NCI-H524 (cell line): Measurements from ENCODE around the gene GMNN.
A peak's percentile ranks its signal among the peaks of the same experiment; 100 is the strongest.
"Not testable (repeated sequence)": the region's sequence is repeated elsewhere in the genome, so short reads cannot be mapped to it uniquely, and the experiment has no call there.

Source experiments
- DNase-seq, 2 experiments: peaks; one replicate each; lab custom pipeline; 2025; lab: John Stamatoyannopoulos, UW

Gene GMNN

DNA sequence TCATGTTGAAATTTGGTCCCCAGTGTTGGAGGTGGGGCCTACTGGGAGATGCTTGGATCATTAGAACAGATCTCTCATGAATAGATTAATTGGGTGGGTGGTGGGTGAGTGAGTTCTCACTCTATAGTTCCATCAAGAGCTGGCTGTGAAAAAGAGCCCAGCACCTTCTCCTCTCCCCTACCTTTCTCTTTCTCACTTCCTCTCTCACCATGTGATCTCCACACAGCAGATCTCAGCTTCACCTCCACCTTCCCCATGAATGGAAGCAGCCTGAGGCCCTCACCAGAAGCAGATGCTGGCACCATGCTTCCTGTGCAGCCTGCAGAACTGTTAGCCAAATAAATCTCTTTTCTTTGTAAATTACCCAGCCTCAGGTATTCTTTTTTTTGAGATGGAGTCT, 12.9 kb upstream of the GMNN start:
- DNase-seq: no peak

DNA sequence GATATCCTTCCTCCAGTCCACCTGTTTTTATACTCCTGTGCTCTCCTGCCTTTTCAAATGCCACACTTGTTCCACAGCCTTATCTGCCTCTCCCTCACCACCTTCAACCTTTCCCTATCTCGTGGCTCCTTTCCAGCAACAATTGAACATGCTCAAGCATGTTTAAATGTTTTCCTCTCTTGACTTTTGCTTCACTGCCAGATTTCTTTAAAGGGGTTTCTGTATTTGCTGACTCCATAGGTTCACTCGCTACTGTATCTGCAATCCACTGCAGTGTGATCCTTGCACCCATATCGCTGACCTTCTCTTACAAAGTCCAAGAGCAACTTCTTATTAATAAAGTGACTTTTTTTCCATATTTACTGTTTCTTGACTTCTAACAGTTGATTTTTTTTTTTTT, 11.2 kb upstream of the GMNN start:
- no peak for DNase-seq

GRCh38 chr6:24764833-24765828, 9.6 kb upstream of the GMNN start:
- not testable (repeated sequence) for DNase-seq

DNA sequence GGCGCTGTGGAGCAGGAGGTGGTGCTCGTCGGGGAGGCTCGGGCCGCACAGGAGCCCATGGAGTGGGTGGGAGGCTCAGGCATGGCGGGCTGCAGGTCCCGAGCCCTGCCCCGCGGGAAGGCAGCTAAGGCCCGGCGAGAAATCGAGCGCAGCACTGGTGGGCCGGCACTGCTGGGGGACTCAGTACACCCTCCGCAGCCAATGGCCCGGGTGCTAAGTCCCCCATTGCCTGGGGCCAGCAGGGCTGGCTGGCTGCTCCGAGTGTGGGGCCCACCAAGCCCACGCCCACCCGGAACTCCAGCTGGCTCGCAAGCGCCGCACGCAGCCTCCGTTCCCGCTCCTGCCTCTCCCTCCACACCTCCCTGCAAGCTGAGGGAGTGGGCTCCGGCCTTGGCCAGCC, 8.8 kb upstream of the GMNN start:
- not testable (repeated sequence) for DNase-seq

GRCh38 chr6:24766680-24767462, 7.9 kb upstream of the GMNN start:
- peak in 1 of 2 experiments; percentile 17 for DNase-seq

- no peak for DNase-seq
These were observed 6.4 kb upstream of the GMNN start for GRCh38 chr6:24768361-24768760.

GRCh38 chr6:24775520-24776058, 852 bp downstream of the GMNN start:
- DNase-seq: no peak

GRCh38 chr6:24777227-24777626, 2.5 kb downstream of the GMNN start:
- DNase-seq: no peak

DNA sequence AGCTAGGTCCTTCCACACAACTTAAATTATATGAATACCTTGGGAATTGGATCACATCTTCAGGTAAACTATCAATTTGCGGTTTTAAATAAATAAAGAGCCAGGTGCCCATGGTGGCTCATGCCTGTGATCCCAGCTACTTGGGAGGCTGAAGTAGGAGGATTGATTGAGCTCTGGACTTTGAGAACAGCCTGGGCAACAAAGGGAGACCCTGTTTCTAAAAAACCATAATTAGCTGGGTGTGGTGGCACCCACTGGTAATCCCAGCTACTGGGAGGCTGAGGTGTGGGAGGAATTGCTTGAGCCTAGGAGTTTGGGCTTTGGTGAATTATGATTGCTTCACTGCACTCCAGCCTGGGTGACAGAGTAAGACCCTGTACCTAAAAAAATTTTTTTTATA, 3.4 kb downstream of the GMNN start:
- no peak for DNase-seq

- no peak for DNase-seq
These were observed 4.1 kb downstream of the GMNN start for GRCh38 chr6:24778878-24779277.

- no peak for DNase-seq
These were observed 4.8 kb downstream of the GMNN start for GRCh38 chr6:24779416-24780016.

- DNase-seq: no peak
These were observed 5.5 kb downstream of the GMNN start for GRCh38 chr6:24780206-24780605.

- no peak for DNase-seq
These were observed 13.4 kb downstream of the GMNN start for GRCh38 chr6:24788031-24788665.

DNA sequence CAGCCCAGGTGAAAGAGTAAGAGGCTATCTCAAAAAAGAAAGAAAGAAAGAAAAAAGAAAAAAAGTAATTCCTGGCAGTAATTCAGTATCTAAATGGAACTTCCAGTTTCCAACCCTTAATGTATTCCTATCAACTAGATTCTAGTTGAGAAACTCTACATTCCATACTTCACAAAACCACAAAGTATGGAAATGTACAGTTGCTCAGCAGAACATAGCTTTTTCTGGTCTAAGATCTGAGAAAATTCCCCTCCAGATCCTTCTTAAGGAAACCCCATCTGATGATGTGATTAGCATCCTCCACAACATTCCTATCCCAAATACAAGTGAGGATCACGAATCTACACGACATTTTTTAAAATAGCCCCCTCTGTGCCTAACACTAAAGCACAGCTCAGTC, 20.4 kb downstream of the GMNN start:
- no peak for DNase-seq

GRCh38 chr6:24796616-24797290, 22.0 kb downstream of the GMNN start:
- no peak for DNase-seq

GRCh38 chr6:24797596-24798216, 23.0 kb downstream of the GMNN start:
- DNase-seq: no peak

DNA sequence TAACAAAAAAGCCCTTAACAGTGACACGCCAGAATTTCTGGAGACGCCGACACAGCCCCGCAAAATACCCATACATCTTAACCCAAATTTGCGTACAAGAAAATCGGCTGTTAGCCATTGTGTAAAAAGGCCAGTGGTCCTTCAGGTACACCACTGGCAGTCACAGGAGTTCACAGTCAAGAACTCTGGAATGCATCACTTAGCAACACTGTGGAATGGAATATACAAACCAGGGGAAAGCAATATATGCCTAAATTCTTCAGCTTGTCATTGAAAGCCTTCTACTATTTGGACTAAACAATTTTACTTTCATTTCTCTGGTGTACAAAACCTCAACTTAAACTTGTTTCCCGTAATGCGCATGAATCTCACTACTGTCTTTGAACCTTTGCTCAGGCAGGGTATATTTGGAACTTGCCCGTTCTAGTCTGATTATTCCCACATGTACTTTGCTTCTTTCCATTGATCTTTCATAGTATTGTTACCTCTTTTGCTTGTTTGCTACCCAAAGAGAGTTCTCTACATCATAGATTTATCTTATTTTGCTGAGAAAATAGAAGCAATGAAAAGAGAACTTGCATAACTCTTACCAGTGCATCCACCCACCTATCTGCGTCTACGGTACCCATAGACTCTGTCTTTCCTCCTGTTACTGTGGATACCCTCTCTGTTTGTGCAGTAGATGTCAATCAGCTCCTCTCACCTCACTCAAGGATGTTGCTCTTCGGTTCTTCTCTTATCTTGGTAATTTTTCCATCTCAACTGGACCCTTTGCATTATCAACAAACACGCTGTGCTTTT, 24.2 kb downstream of the GMNN start, which contains the start of gene ARMH2:
Gene ARMH2, minus strand, starts transcription at position 178 of the 801 bp plus-strand sequence. Its CDS starts 60 bp downstream, at position 118.
- no peak for DNase-seq

GRCh38 chr6:24799541-24799915, 24.8 kb downstream of the GMNN start:
- no peak for DNase-seq

GRCh38 chr6:24802271-24803059, 27.7 kb downstream of the GMNN start:
- DNase-seq: no peak
